ENCODE measurements around the gene LTBP1. TPM values are rescaled to one million over a fixed set of nuclear protein-coding genes. Genes with fewer than 3 reads are reported as not detected.

The LTBP1 gene
- total RNA-seq, 2 experiments from 2014 or later: 0.18 TPM; not detected in 1

DNA sequence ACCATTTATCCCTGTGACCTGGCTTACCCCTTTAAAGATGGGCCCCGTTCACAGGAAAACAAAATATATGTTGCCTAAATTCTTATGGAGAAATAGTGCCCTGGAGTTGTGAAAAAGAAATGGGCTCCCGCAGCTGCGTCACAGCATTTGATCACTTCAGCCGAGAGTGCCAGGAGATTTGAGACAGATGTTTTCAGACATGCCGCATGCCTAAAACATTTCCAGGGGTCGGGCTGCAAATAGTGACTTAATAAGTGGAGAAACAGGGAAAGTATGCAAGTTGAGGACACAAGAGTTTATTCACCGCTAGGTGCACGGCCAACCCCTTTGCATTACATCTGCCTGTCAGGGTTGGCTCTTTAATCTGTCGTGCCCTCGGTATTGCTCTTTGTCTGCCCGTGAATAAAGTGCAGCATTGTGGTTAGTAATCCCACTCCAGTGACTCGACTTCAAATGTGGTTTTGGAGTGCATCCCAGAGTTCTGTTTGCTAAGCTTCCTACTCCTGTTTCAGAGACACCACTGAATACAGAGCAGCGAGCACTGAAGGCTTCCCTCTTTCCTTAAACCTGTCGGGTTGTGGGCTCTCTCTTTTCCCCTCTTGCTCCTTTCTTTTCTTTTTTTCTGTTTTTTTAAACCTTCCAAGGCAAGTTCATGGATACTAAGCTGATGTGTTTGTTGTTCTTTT lies 187.5 kb downstream of the LTBP1 start:
- no peaks in the 10 kb centered on the region for H3K36me3 Mint-ChIP-seq (ENCODE audit: low read depth)
- H3K27me3 Mint-ChIP-seq: peaks cover 4% of the 10 kb centered on the region
- DNase-seq (no peak), ATAC-seq (no peak)
- H3K9me3 Mint-ChIP-seq: no peaks in the 10 kb centered on the region
- H3K4me3 Mint-ChIP-seq: no peak overlapping the region
- no peaks in the 10 kb centered on the region for H3K4me1 Mint-ChIP-seq (ENCODE audit: low read depth)
- H3K27ac Mint-ChIP-seq: no peak overlapping the region
- CTCF ChIA-PET: no interaction called here
- intact Hi-C loops (cut with micrococcal nuclease): no loop called here
- POLR2A ChIA-PET: no interaction called here
- TF ChIP-seq CTCF (IDR thresholded peaks at IDR 0.05): no peak

GRCh38 chr2:33134791-33135560 lies 188.2 kb downstream of the LTBP1 start:
- no peaks in the 10 kb centered on the region for H3K4me1 Mint-ChIP-seq (ENCODE audit: low read depth)
- DNase-seq (no peak), ATAC-seq (no peak)
- no peak overlapping the region for H3K27ac Mint-ChIP-seq
- peaks cover 4% of the 10 kb centered on the region for H3K27me3 Mint-ChIP-seq
- H3K4me3 Mint-ChIP-seq: no peak overlapping the region
- intact Hi-C loops (cut with micrococcal nuclease): no loop called here
- no peaks in the 10 kb centered on the region for H3K36me3 Mint-ChIP-seq (ENCODE audit: low read depth)
- TF ChIP-seq CTCF (IDR thresholded peaks at IDR 0.05): no peak
- H3K9me3 Mint-ChIP-seq: no peaks in the 10 kb centered on the region
- CTCF ChIA-PET: no interaction called here
- POLR2A ChIA-PET: no interaction called here

DNA sequence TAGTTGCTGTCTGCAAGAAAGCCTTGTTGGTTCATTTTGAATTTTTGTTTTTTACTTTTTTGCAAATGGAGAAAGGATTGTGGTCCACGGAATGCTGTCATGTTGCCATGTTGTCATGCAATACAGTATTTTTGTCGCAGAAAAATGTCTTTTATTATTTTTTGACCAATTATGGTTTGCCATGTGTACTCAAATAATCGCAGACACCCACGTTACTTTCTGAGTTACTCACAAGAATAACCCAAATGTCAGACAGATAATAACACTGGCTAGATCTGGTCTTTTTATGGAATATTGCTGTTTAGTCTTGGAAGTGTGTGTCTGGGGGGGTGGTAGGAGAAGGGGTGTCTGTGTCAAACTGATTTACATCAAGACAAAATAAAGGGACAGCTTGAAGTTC lies 188.9 kb downstream of the LTBP1 start:
- CTCF ChIA-PET: no interaction called here
- TF ChIP-seq CTCF (IDR thresholded peaks at IDR 0.05): no peak
- Mint-ChIP-seq H3K27ac (no peak overlapping the region), H3K36me3 (ENCODE audit: low read depth) (no peaks in the 10 kb centered on the region), H3K9me3 (no peaks in the 10 kb centered on the region), H3K27me3 (peaks cover 1% of the 10 kb centered on the region), H3K4me1 (ENCODE audit: low read depth) (no peaks in the 10 kb centered on the region), H3K4me3 (no peak overlapping the region)
- no peak for DNase-seq
- intact Hi-C loops (cut with micrococcal nuclease): no loop called here
- no peak for ATAC-seq
- POLR2A ChIA-PET: no interaction called here

- H3K4me3 Mint-ChIP-seq: no peak overlapping the region
- TF ChIP-seq CTCF (IDR thresholded peaks at IDR 0.05): no peak
- no peak for DNase-seq
- ATAC-seq: no peak
- intact Hi-C loops (cut with micrococcal nuclease): no loop called here
- POLR2A ChIA-PET: no interaction called here
- no peaks in the 10 kb centered on the region for H3K4me1 Mint-ChIP-seq (ENCODE audit: low read depth)
- CTCF ChIA-PET: no interaction called here
- H3K36me3 Mint-ChIP-seq (ENCODE audit: low read depth): no peaks in the 10 kb centered on the region
- peaks cover 3% of the 10 kb centered on the region for H3K27me3 Mint-ChIP-seq
- H3K9me3 Mint-ChIP-seq: no peaks in the 10 kb centered on the region
- H3K27ac Mint-ChIP-seq: no peak overlapping the region
These were observed 189.3 kb downstream of the LTBP1 start for GRCh38 chr2:33136056-33136455.

- TF ChIP-seq CTCF (IDR thresholded peaks at IDR 0.05): no peak
- POLR2A ChIA-PET: no interaction called here
- no peaks in the 10 kb centered on the region for H3K4me1 Mint-ChIP-seq (ENCODE audit: low read depth)
- H3K4me3 Mint-ChIP-seq: no peak overlapping the region
- no peaks in the 10 kb centered on the region for H3K9me3 Mint-ChIP-seq
- intact Hi-C loops (cut with micrococcal nuclease): no loop called here
- ATAC-seq (no peak), DNase-seq (no peak)
- CTCF ChIA-PET: no interaction called here
- no peak overlapping the region for H3K27ac Mint-ChIP-seq
- H3K27me3 Mint-ChIP-seq: peaks cover 3% of the 10 kb centered on the region
- no peaks in the 10 kb centered on the region for H3K36me3 Mint-ChIP-seq (ENCODE audit: low read depth)
These were observed 189.8 kb downstream of the LTBP1 start for GRCh38 chr2:33136566-33136965.
